GM18498 (cell line): ENCODE measurements around the gene ZCCHC24.
"Not testable (repeated sequence)": the region's sequence is repeated elsewhere in the genome, so short reads cannot be mapped to it uniquely, and the experiment has no call there.

ENCODE experiments used
- ATAC-seq: cut with Tn5 transposase; IDR thresholded peaks from one replicate; pipeline ENCODE4 v1.9.1; 2021; ENCODE audit warnings: mild to moderate bottlenecking, moderate library complexity; ENCODE audit not compliant: unreplicated experiment

ZCCHC24 gene

GRCh38 chr10:79333513-79333912 lies 111.9 kb downstream of the ZCCHC24 start:
- ATAC-seq = no peak

- not testable (repeated sequence) for ATAC-seq
Measured at GRCh38 chr10:79332610-79333315, 112.7 kb downstream of the ZCCHC24 start.
